ENCODE results near the gene CUBN. TPM values are rescaled to one million over a fixed set of nuclear protein-coding genes. Genes with fewer than 3 reads are reported as not detected.

The CUBN gene
- total RNA-seq, 1 experiment from 2014 or later, result 0.07 TPM

DNA sequence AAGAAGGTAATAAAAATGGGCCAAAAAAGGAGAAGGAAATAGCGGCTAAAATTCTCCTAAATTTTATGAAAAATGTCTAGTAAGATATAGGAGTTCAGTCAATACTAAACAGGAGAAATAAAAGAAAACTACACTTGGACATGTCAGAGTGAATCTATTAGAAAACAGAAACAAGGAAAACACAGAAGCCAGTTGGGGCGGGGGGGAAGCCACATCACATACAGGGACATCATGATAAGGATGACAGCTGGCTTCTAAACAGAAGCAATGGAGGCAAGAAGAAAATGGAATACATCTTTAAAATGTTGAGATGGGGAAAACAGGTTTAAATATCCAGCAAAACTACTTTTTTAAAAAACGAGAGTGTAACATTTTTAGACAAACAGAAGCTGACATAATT is 77.8 kb downstream of the CUBN start:
- Histone ChIP-seq H4K20me1 (ENCODE audit: insufficient read depth) (no peaks in the 10 kb centered on the region), H3K27me3 (ENCODE audit: insufficient read depth, low read depth) (no peaks in the 10 kb centered on the region), H3K4me3 (no peak overlapping the region), H3K27ac (no peak overlapping the region), H3K4me1 (replicated peaks; ENCODE audit: insufficient read depth) (no peaks in the 10 kb centered on the region), H3K36me3 (ENCODE audit: low read depth) (no peaks in the 10 kb centered on the region), H3K9me2 (ENCODE audit: insufficient read depth) (no peaks in the 10 kb centered on the region), H3K9me3 (ENCODE audit: insufficient read depth, low read depth) (0 out of 2 replicates have a peak, but pooled peaks cover 3% of the 10 kb centered on the region), H3F3A (ENCODE audit: insufficient read depth, low read depth) (no peaks in the 10 kb centered on the region), H3K79me2 (ENCODE audit: low read depth) (no peaks in the 10 kb centered on the region), H2AFZ (no peak overlapping the region), H3K4me2 (no peak overlapping the region)
- TF ChIP-seq, protein P1, sequence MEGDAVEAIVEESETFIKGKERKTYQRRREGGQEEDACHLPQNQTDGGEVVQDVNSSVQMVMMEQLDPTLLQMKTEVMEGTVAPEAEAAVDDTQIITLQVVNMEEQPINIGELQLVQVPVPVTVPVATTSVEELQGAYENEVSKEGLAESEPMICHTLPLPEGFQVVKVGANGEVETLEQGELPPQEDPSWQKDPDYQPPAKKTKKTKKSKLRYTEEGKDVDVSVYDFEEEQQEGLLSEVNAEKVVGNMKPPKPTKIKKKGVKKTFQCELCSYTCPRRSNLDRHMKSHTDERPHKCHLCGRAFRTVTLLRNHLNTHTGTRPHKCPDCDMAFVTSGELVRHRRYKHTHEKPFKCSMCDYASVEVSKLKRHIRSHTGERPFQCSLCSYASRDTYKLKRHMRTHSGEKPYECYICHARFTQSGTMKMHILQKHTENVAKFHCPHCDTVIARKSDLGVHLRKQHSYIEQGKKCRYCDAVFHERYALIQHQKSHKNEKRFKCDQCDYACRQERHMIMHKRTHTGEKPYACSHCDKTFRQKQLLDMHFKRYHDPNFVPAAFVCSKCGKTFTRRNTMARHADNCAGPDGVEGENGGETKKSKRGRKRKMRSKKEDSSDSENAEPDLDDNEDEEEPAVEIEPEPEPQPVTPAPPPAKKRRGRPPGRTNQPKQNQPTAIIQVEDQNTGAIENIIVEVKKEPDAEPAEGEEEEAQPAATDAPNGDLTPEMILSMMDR (conservative IDR thresholded peaks at IDR 0.05), result no peak
- no peak for TF ChIP-seq EZH2 (IDR thresholded peaks at IDR 0.05; ENCODE audit: low read depth)
- CTCF ChIA-PET, result no interaction called here
- intact Hi-C loops (cut with micrococcal nuclease; ENCODE audit: unreplicated experiment), result no loop called here
- POLR2A ChIA-PET (ENCODE audit: unreplicated experiment), result no interaction called here
- BruUV-seq (replicated peaks), result no TSS peak
- DNase-seq, result no peak

DNA sequence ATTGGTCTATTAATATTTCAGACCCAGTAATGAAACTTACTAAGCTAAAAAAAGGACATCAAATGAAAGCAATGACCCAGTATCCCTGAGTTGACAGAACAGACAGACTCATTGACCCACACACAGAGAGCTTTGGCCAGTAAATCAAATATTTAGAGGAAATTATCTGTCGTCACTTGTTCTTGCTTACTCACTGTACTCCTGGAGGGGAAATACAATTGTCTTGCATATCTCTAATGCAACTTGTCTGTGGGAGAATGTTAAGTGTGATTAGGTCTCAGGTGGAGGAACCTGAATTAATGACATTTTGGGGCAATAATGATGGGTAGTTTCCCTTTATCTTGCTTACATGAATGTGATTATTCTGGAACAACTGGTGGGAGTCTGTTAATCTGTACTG is 80.4 kb downstream of the CUBN start:
- Histone ChIP-seq H4K20me1 (ENCODE audit: insufficient read depth) (no peaks in the 10 kb centered on the region), H3K36me3 (ENCODE audit: low read depth) (no peaks in the 10 kb centered on the region), H3K4me2 (no peak overlapping the region), H2AFZ (no peak overlapping the region), H3K79me2 (ENCODE audit: low read depth) (no peaks in the 10 kb centered on the region), H3K27ac (no peak overlapping the region), H3K4me3 (no peak overlapping the region), H3K4me1 (replicated peaks; ENCODE audit: insufficient read depth) (no peaks in the 10 kb centered on the region), H3K9me3 (ENCODE audit: insufficient read depth, low read depth) (0 out of 2 replicates have a peak, but pooled peaks cover 3% of the 10 kb centered on the region), H3K27me3 (ENCODE audit: insufficient read depth, low read depth) (no peaks in the 10 kb centered on the region), H3K9me2 (ENCODE audit: insufficient read depth) (no peaks in the 10 kb centered on the region), H3F3A (ENCODE audit: insufficient read depth, low read depth) (no peaks in the 10 kb centered on the region)
- DNase-seq, result no peak
- BruUV-seq (replicated peaks), result no TSS peak
- ChIA-PET POLR2A (ENCODE audit: unreplicated experiment) (no interaction called here), CTCF (no interaction called here)
- intact Hi-C loops (cut with micrococcal nuclease; ENCODE audit: unreplicated experiment), result no loop called here
- TF ChIP-seq, protein P1 (conservative IDR thresholded peaks at IDR 0.05), result no peak
- TF ChIP-seq EZH2 (IDR thresholded peaks at IDR 0.05; ENCODE audit: low read depth), result no peak

DNA sequence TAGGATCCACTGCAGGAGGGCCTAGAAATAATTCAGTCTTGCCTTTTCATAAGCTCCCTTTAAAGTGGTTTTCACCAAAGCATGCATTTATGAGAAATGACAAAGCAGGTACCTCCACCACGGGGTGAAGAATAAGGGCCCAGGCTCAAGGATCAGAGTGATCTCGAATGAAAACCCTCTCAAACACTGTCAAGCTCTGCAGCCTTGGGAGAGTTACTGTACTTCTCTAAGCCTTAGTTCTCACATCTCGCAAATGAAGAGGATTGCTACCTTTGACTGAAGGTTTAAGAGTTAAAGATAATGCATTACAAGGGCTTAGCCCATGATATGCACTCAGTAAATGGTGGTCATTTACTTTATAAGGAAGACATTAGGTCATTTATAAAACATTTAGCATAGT is 81.7 kb downstream of the CUBN start:
- H3F3A ChIP-seq (ENCODE audit: insufficient read depth, low read depth), result no peaks in the 10 kb centered on the region
- no peak overlapping the region for H2AFZ ChIP-seq
- DNase-seq, result no peak
- H3K4me3 ChIP-seq, result no peak overlapping the region
- no peaks in the 10 kb centered on the region for H3K9me3 ChIP-seq (ENCODE audit: insufficient read depth, low read depth)
- BruUV-seq (replicated peaks), result no TSS peak
- no peak overlapping the region for H3K27ac ChIP-seq
- no peak overlapping the region for H3K4me2 ChIP-seq
- H3K4me1 ChIP-seq (replicated peaks; ENCODE audit: insufficient read depth), result no peaks in the 10 kb centered on the region
- TF ChIP-seq EZH2 (IDR thresholded peaks at IDR 0.05; ENCODE audit: low read depth), result no peak
- TF ChIP-seq, protein P1 (conservative IDR thresholded peaks at IDR 0.05), result no peak
- intact Hi-C loops (cut with micrococcal nuclease; ENCODE audit: unreplicated experiment), result no loop called here
- no peaks in the 10 kb centered on the region for H3K27me3 ChIP-seq (ENCODE audit: insufficient read depth, low read depth)
- POLR2A ChIA-PET (ENCODE audit: unreplicated experiment), result no interaction called here
- H3K36me3 ChIP-seq (ENCODE audit: low read depth), result no peaks in the 10 kb centered on the region
- no peaks in the 10 kb centered on the region for H4K20me1 ChIP-seq (ENCODE audit: insufficient read depth)
- CTCF ChIA-PET, result no interaction called here
- no peaks in the 10 kb centered on the region for H3K9me2 ChIP-seq (ENCODE audit: insufficient read depth)
- no peaks in the 10 kb centered on the region for H3K79me2 ChIP-seq (ENCODE audit: low read depth)
